GM19035 (cell line): ENCODE results near the gene MTOR.
"Not testable (repeated sequence)": the region's sequence is repeated elsewhere in the genome, so short reads cannot be mapped to it uniquely, and the experiment has no call there.

Experiments used
- ATAC-seq: cut with Tn5 transposase; IDR thresholded peaks from one replicate; pipeline ENCODE4 v1.9.1; 2021; ENCODE audit not compliant: unreplicated experiment

The MTOR gene

DNA sequence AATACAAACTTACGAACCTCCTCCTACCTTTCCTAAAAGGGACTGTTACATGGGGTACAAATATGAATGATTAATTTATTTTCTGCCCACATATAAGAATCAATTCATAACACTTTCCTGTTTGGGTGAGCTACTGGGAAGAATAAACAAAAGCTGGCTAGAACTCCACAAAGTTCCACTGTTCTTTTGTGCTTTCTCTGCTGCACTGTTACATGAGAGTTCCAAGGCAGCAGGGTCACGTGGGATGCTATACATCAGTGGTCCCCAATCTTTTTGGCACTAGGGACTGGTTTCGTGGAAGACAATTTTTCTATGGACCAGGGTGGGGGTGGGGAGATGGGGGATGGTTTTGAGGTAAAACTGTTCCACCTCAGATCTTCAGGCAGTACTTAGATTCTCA is 75.4 kb downstream of the MTOR start:
- no peak for ATAC-seq

GRCh38 chr1:11184973-11185372 is 77.4 kb downstream of the MTOR start:
- ATAC-seq, result no peak

GRCh38 chr1:11182884-11183283 is 79.5 kb downstream of the MTOR start:
- ATAC-seq, result no peak

DNA sequence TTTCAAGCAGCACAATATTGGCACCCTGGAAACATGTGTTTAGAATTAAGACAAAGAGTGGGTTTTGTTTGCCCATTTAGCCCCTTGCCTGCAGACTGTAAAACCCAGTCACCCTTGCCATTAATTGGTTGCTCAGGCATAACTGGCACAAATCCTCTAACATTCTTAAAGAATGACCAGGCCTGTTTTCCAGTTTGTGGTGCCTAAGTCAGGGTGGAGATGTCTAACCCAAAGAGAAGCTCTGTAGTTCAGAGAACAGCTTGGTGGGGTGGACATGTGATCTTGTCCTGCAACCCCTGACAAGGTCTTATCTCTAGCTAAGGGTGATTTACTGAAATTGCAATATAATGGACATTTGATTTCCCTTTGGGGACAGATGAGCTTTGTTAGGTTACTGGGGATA is 82.0 kb downstream of the MTOR start:
- ATAC-seq, result no peak

DNA sequence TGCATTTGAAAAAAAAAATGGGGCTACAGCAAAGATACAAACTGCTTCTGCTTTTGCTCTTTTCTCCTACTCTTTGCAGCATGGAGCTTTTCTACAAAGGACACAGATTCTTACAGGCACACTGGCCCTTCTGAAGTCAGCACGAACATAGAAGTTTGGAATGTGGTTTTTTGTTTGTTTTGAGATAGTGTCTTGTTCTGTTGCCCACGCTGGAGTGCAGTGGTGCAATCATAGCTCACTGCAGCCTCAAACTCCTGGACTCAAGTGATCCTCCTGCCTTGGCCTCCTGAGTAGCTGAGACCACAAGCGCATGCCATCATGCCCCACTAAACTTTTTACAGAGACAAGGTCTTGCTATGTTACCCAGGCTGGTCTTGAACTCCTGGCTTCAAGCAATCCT is 82.6 kb downstream of the MTOR start:
- not testable (repeated sequence) for ATAC-seq

- ATAC-seq, result no peak
Measured at GRCh38 chr1:11179125-11179524, 83.2 kb downstream of the MTOR start.

GRCh38 chr1:11178021-11179015 is 84.0 kb downstream of the MTOR start:
- no peak for ATAC-seq

DNA sequence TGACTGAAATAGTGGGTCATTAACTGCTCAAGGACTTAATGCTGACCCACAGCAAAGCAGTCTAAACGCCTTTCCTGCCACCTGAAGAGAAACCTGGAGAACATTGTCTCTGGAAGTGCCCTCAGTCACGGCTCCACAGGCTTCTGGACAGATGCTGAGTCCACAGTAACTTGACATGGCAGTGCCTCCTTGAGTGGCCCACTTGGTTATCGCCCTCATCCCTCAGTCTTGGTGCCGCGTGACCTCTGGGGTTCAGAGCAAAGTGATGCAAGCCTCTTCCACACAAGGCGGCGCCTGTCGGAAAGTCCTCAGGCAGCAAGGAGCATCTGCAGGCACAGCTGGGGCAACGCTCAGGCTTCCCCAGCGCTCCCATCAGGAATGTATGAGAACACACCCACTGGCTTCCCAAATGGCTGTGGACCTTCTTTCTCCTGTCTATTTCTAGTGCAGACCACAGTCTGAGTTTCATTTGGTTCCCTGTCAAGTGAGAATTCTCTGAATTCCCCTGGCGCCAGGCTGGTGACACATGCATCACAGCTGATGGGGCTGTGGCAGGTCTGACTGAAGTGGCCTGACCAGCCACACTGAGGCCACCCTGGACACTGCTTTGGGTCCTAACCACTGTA is 86.2 kb downstream of the MTOR start:
- no peak for ATAC-seq

DNA sequence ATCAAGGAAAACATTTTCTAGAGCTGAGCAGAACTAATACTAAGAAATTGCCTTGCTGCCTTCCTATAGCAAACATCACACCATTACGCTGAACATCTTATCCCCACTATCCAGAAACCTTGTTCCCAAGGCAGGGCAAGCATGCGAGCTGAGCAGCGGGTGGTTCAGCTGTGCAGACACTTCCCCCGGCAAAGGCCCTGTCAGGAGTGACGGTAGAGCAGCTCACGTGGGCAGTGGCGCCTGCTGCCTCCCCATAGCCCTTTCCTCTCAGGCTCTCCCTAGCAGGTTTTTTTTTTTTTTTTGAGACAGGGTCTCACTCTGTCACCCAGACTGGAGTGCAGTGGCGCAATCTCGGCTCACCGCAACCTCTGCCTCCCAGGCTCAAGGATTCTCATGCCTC is 86.9 kb downstream of the MTOR start:
- ATAC-seq, result no peak

GRCh38 chr1:11174261-11174942 is 87.9 kb downstream of the MTOR start:
- ATAC-seq, result no peak

- no peak for ATAC-seq
Measured at GRCh38 chr1:11170102-11170501, 92.2 kb downstream of the MTOR start.

DNA sequence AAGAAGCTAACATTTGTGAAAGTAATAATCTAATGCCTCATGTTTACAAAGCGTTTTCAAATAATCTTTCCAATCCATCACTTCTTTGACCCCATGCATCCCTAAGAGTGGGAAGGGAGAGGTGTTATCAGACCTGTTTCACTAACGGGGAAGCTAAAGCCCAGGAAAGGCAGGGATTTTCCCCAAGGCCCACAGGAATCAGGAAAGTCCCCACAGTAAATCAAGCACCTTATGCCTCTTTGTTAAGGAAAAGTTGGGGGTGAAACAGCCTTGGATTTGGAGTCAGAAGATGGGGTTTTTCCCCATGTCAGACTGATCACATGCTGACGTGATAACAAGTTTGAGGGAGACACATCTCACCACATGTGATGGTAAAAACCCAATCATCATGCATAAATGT is 93.1 kb downstream of the MTOR start:
- ATAC-seq, result no peak

- no peak for ATAC-seq
Measured at GRCh38 chr1:11168731-11169130, 93.6 kb downstream of the MTOR start.

GRCh38 chr1:11166744-11167143 is 95.6 kb downstream of the MTOR start:
- not testable (repeated sequence) for ATAC-seq

GRCh38 chr1:11162752-11163151 is 99.6 kb downstream of the MTOR start:
- ATAC-seq, result not testable (repeated sequence)

GRCh38 chr1:11158720-11159321 is 103.5 kb downstream of the MTOR start:
- no peak for ATAC-seq

DNA sequence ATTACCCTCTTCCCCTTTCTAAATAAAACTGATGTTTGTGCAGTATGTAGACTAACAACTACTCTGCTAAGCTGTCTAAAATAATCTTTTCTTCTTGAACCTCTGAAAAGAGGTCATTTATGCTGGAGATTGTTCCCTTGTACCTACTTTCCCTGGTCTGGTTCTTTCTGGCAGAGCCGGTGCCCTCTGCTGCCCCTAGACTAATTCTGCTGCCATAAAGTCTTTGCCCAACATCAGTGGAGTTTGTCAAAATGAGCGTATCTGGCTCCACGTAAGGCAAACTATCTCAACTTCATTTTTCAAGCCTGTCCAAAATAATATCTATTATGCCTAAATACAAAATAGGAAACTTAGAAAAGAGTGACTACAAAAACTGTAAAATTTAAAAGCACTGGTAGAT is 104.1 kb downstream of the MTOR start:
- no peak for ATAC-seq

DNA sequence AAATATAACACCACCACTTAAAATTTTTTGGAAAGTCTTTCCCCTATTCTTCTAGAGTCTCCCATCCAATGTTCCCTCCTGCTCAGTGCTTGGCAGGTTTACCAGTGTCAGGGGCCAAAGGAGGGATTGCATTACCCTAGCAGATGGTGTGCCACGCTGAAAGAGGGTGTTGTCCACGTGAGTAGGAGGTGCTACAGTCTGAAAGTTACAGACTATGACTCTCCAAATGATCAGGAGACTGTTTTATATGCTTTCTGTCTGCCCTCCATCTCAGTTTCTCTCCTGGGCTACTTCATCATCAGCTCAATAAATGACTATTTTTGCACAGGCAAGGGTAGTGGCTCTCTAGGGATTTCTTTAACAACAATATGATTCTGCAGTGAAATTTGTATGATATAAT is 104.5 kb downstream of the MTOR start:
- ATAC-seq, result no peak

- no peak for ATAC-seq
Measured at GRCh38 chr1:11157394-11157793, 105.0 kb downstream of the MTOR start.

GRCh38 chr1:11156963-11157362 is 105.4 kb downstream of the MTOR start:
- no peak for ATAC-seq

DNA sequence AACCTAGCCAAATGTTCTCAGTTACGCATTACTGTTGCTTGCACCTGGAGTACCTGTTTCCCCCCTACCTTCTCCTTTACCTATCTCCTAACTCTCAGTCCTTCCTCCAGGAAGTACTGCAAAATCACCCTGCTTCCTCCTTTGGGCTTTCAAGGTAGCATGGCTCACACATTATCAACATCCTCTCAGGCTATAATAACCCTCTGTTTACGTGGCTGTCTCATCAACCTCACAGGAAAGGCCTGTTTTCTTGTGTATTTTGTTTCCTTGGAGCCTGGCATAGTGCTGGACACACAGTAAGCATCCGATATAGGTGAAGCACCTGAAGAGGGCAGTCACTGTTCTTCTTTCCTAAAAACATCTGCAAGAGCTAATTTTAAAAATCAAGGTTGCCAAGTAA is 105.9 kb downstream of the MTOR start:
- ATAC-seq, result no peak
